Neural progenitor cell (in vitro differentiated cells): Measurements from ENCODE around the gene KLC1. TPM values are rescaled to one million over a fixed set of nuclear protein-coding genes. Genes with fewer than 3 reads are reported as not detected.

Experiments
- DNase-seq: peaks from one replicate; pipeline ENCODE4 v3.0.0-alpha.2; 2016; ENCODE audit warnings: low spot score
- H2AFZ ChIP-seq: fragments of 200-600 bp; sonication (generic); replicated peaks from 2 replicates; pipeline ENCODE4 v1.6.1; 2016; ENCODE audit warnings: antibody characterized with exemption
- H3F3A ChIP-seq: fragments of 200-600 bp; sonication (generic); 2 replicates; pipeline ENCODE4 v1.6.1; 2016; ENCODE audit warnings: antibody characterized with exemption, low read depth
- H3K27ac ChIP-seq: fragments of 200-600 bp; sonication (generic); 2 replicates; pipeline ENCODE4 v1.5.1; 2016; ENCODE audit warnings: mild to moderate bottlenecking
- H3K27me3 ChIP-seq: fragments of 200-600 bp; sonication (generic); 2 replicates; pipeline ENCODE4 v1.6.1; 2016; ENCODE audit warnings: mild to moderate bottlenecking, moderate library complexity
- H3K36me3 ChIP-seq: fragments of 200-600 bp; sonication (generic); 2 replicates; pipeline ENCODE4 v1.5.1; 2016
- H3K4me1 ChIP-seq: fragments of 200-600 bp; sonication (generic); 2 replicates; pipeline ENCODE4 v1.6.1; 2016; ENCODE audit warnings: mixed run types
- H3K4me2 ChIP-seq: fragments of 200-600 bp; sonication (generic); 2 replicates; pipeline ENCODE4 v1.6.1; 2016
- H3K4me3 ChIP-seq: fragments of 200-600 bp; sonication (generic); 2 replicates; pipeline ENCODE4 v1.5.1; 2016
- H3K79me2 ChIP-seq: fragments of 200-600 bp; sonication (generic); 2 replicates; pipeline ENCODE4 v1.6.1; 2016; ENCODE audit warnings: low read depth
- H3K9ac ChIP-seq: fragments of 200-600 bp; sonication (generic); 2 replicates; pipeline ENCODE4 v1.6.1; 2016
- H3K9me3 ChIP-seq: fragments of 200-600 bp; sonication (generic); 2 replicates; pipeline ENCODE4 v1.5.1; 2016; ENCODE audit warnings: low read depth
- H4K20me1 ChIP-seq: fragments of 200-600 bp; sonication (generic); 2 replicates; pipeline ENCODE4 v1.6.1; 2016; ENCODE audit warnings: low read depth
- H3K27ac Mint-ChIP-seq: 3 replicates; pipeline ENCODE4 v1.8.0; 2021; ENCODE audit warnings: mixed read lengths
- H3K27me3 Mint-ChIP-seq: 2 replicates; pipeline ENCODE4 v1.8.0; 2022; ENCODE audit warnings: low read depth, mild to moderate bottlenecking, inconsistent platforms, moderate library complexity, mixed read lengths; ENCODE audit not compliant: insufficient read depth
- H3K36me3 Mint-ChIP-seq: 3 replicates; pipeline ENCODE4 v1.8.0; 2021; ENCODE audit warnings: mixed read lengths
- H3K4me1 Mint-ChIP-seq: 3 replicates; pipeline ENCODE4 v1.8.0; 2021; ENCODE audit warnings: mixed read lengths
- H3K4me3 Mint-ChIP-seq: 3 replicates; pipeline ENCODE4 v1.8.0; 2021; ENCODE audit warnings: mild to moderate bottlenecking, moderate library complexity, mixed read lengths
- H3K9me3 Mint-ChIP-seq: 3 replicates; pipeline ENCODE4 v1.8.0; 2020; ENCODE audit warnings: mixed read lengths
- EZH2 ChIP-seq: fragments of 200-600 bp; sonication (generic); IDR thresholded peaks from 2 replicates; pipeline ENCODE4 v1.6.1; 2017; ENCODE audit warnings: antibody characterized with exemption, mild to moderate bottlenecking, moderate library complexity
- EZH2phosphoT487 ChIP-seq: fragments of 200-600 bp; sonication (generic); IDR thresholded peaks from 2 replicates; pipeline ENCODE4 v1.6.1; 2017; ENCODE audit warnings: antibody characterized with exemption
- total RNA-seq: library from RNA; depleted of rRNA; stranded (reverse); fragments of >200 nt; gene quantifications from 2 replicates; pipeline ENCODE4 v1.2.3, GENCODE V29; 2015; ENCODE audit warnings: low replicate concordance
- TF ChIP-seq, protein P1 (sequence below): fragments of 200-600 bp; sonication (generic); IDR thresholded peaks from 2 replicates; pipeline ENCODE4 v1.5.1; 2017; ENCODE audit warnings: antibody characterized with exemption, mild to moderate bottlenecking

The KLC1 gene
- total RNA-seq, 1 donor from 2014 or later = 163 TPM

DNA sequence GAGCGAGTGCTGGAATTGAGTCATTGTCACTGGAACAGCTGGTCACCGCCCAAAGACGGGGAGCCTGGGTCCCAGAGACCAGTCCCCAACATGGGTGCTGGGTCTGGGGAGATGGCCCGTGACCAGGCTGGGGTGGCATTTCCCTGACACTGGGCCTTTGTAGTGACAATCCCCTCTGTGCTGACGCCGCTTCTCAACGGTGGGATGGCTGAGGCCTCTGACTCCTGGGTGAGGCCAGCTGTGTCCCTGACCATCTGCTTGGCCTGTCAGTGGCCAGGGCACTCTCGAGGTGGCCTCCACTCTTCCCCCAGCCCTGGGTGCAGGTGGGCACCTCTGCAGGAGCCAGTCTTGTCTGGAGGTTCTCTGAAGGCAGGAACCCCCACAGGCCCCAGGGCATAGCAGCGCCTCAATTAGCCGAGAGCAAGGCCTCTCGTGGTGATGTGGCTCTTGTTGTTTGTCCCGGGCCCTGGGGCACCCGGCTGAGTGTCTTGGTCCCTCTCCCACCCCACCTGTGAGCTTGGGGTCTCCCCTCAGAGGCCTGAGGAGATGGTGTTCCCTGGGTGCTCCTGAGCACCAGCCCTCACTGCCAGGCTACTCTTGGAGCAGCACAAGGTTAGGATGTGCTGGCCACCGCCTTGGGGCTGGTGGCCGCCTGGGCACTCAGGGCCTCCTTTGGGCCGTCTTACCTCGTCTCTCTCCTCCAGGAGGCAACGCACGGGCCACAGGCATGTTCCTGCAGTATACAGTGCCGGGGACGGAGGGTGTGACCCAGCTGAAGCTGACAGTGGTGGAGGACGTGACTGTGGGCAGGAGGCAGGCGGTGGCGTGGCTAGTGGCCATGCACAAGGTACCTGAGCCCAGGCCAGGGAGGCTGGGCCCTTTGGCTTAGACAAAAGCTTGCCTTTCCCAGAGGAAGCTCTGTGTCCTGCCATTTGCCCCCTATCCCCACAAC lies 103.2 kb downstream of the KLC1 start:
- Histone ChIP-seq H3K79me2 (no peaks in the 10 kb centered on the region), H3K4me1 (no peaks in the 10 kb centered on the region), H2AFZ (no peak overlapping the region), H4K20me1 (peaks cover 13% of the 10 kb centered on the region), H3K9ac (no peak overlapping the region), H3K27ac (no peak overlapping the region), H3K9me3 (no peaks in the 10 kb centered on the region), H3K36me3 (no peaks in the 10 kb centered on the region), H3K4me3 (no peak overlapping the region), H3K27me3 (no peaks in the 10 kb centered on the region), H3F3A (no peaks in the 10 kb centered on the region), H3K4me2 (no peak overlapping the region)
- Mint-ChIP-seq H3K9me3 (no peaks in the 10 kb centered on the region), H3K36me3 (peaks cover 11% of the 10 kb centered on the region), H3K4me3 (no peak overlapping the region), H3K4me1 (no peaks in the 10 kb centered on the region), H3K27ac (no peak overlapping the region), H3K27me3 (peaks cover 2% of the 10 kb centered on the region)
- TF ChIP-seq, protein P1, sequence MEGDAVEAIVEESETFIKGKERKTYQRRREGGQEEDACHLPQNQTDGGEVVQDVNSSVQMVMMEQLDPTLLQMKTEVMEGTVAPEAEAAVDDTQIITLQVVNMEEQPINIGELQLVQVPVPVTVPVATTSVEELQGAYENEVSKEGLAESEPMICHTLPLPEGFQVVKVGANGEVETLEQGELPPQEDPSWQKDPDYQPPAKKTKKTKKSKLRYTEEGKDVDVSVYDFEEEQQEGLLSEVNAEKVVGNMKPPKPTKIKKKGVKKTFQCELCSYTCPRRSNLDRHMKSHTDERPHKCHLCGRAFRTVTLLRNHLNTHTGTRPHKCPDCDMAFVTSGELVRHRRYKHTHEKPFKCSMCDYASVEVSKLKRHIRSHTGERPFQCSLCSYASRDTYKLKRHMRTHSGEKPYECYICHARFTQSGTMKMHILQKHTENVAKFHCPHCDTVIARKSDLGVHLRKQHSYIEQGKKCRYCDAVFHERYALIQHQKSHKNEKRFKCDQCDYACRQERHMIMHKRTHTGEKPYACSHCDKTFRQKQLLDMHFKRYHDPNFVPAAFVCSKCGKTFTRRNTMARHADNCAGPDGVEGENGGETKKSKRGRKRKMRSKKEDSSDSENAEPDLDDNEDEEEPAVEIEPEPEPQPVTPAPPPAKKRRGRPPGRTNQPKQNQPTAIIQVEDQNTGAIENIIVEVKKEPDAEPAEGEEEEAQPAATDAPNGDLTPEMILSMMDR = no peak
- TF ChIP-seq EZH2phosphoT487 (no peak), EZH2 (no peak)
- no peak for DNase-seq

DNA sequence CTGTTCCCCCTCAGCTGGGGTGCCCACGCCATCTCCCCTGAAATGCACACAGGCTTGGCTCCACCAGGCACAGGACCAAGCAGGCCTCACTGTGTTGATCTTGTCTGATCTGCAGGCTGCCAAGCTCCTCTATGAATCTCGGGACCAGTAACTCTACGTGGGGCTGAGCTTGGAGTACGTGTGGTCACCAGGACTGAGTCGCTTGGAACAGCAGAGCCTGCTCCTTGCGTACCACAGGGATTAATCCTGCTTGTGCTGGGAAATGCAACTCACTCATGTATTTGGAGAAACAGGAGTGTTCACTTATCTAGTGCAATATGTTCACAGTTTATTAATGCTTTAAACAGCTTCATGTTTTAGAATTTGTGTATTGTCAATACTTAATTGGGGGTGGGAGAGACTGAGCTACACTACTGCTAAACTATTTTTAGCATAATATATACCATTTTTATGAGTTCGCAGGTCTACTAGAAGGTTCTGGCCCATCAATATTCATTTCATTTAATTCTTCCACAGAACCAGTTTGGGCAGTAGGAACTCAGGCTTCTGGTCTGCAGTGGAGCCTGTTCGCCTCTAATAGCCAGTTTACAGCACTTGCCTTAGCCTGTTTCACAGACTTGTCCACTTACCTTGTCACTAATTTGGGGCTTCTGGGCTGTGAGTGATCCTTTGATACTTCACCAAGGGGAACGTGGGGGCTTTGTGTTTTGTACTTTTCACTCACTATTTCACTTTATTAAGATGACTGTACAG lies 104.0 kb downstream of the KLC1 start:
- DNase-seq = no peak
- Histone ChIP-seq H3F3A (no peaks in the 10 kb centered on the region), H3K4me2 (no peak overlapping the region), H3K27ac (no peak overlapping the region), H3K79me2 (no peaks in the 10 kb centered on the region), H3K27me3 (no peaks in the 10 kb centered on the region), H4K20me1 (peaks cover 13% of the 10 kb centered on the region), H2AFZ (no peak overlapping the region), H3K36me3 (no peaks in the 10 kb centered on the region), H3K9me3 (no peaks in the 10 kb centered on the region), H3K4me3 (no peak overlapping the region), H3K4me1 (no peaks in the 10 kb centered on the region), H3K9ac (no peak overlapping the region)
- H3K9me3 Mint-ChIP-seq = no peaks in the 10 kb centered on the region
- peaks cover 11% of the 10 kb centered on the region for H3K36me3 Mint-ChIP-seq
- peaks cover under 1% of the 10 kb centered on the region for H3K4me1 Mint-ChIP-seq
- no peak overlapping the region for H3K4me3 Mint-ChIP-seq
- H3K27me3 Mint-ChIP-seq = peaks cover 2% of the 10 kb centered on the region
- H3K27ac Mint-ChIP-seq = no peak overlapping the region
- TF ChIP-seq EZH2 = no peak
- no peak for TF ChIP-seq EZH2phosphoT487
- TF ChIP-seq, protein P1 = no peak

DNA sequence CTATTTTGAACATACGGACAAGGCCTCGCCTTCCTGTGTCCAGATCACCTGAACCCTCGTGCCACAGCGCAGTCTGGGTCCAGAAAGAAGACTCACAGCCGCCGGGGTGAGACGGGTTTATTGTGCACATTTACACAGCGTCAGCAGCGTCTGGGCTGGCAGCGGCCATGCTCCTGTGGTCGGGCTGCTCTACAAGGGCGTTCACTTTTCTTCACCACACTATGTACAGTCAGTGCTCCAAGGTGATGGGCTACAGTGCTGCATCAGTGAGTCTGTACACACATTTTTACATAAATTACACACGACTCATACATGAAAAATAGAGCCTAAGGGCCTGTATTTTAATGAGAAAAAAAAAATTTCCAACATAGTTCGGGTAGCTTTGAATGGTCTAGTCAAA lies 104.6 kb downstream of the KLC1 start:
- Histone ChIP-seq H3K36me3 (no peaks in the 10 kb centered on the region), H2AFZ (no peak overlapping the region), H3K9ac (no peak overlapping the region), H3K4me3 (no peak overlapping the region), H3F3A (no peaks in the 10 kb centered on the region), H3K27me3 (no peaks in the 10 kb centered on the region), H3K4me1 (no peaks in the 10 kb centered on the region), H4K20me1 (peaks cover 9% of the 10 kb centered on the region), H3K9me3 (no peaks in the 10 kb centered on the region), H3K79me2 (no peaks in the 10 kb centered on the region), H3K4me2 (no peak overlapping the region), H3K27ac (no peak overlapping the region)
- Mint-ChIP-seq H3K27me3 (peaks cover 4% of the 10 kb centered on the region), H3K27ac (no peak overlapping the region), H3K4me3 (no peak overlapping the region), H3K9me3 (no peaks in the 10 kb centered on the region), H3K4me1 (peaks cover 4% of the 10 kb centered on the region), H3K36me3 (peaks cover 16% of the 10 kb centered on the region)
- TF ChIP-seq EZH2phosphoT487 = no peak
- TF ChIP-seq, protein P1 = no peak
- no peak for TF ChIP-seq EZH2
- DNase-seq = no peak
